Measurements from ENCODE around the gene GLOD4. TPM values are rescaled to one million over a fixed set of nuclear protein-coding genes. Genes with fewer than 3 reads are reported as not detected.
A peak's percentile ranks its signal among the peaks of the same experiment; 100 is the strongest.

The GLOD4 gene
- total and polyA plus RNA-seq, 2 donors: 56.4 to 68.4 TPM

- Histone ChIP-seq H3K27me3 (ENCODE audit: control insufficient read depth in 2 of 2, insufficient read depth in 1 of 2, low read length in 1 of 2) (no peaks in the 10 kb centered on the region), H3K4me1 (ENCODE audit: control insufficient read depth in 2 of 2, insufficient read depth in 2 of 2, low read length in 2 of 2) (no peaks in the 10 kb centered on the region), H3K4me3 (ENCODE audit: low read length in 2 of 2) (no peak overlapping the region), H3K9me3 (ENCODE audit: control insufficient read depth in 2 of 2, insufficient read depth in 1 of 2, low read length in 1 of 2) (no peaks in the 10 kb centered on the region), H3K36me3 (ENCODE audit: control insufficient read depth in 2 of 2, insufficient read depth in 2 of 2, low read length in 1 of 2) (peaks cover 70 to 74% of the 10 kb centered on the region in 2 donors), H3K27ac (ENCODE audit: low read depth in 1 of 2, low read length in 1 of 2) (no peak overlapping the region)
- no peak for DNase-seq (ENCODE audit: low read depth in 6 of 9, low spot score in 9 of 9)
- WGBS: 85% methylated on average over 9 of the region's 9 CpGs
These were observed 37.1 kb downstream of the GLOD4 start for GRCh38 chr17:744937-745336.

DNA sequence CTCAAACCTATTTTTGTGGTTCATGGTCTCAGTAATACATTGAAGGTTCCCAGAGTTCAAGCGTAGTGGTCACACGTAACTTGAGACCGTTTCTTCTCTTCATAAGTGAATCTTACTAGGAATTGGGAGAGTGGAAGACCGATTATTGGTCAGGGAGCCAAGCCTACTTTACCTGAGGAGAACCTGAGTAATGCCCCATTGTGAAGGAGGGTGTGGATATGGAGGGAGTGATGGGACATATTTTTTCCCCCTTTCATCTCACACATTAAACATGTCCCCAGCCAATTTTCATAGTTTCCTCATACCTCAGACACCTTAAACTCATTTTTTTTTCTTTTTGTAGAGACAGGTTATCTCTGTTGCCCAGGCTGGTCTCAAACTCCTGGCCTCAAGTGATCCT is 38.9 kb downstream of the GLOD4 start:
- WGBS: 97% methylated on average over 4 of the region's 4 CpGs
- no peak for DNase-seq (ENCODE audit: low read depth in 6 of 9, low spot score in 9 of 9)

GRCh38 chr17:742147-742793 is 39.8 kb downstream of the GLOD4 start:
- Histone ChIP-seq H3K36me3 (ENCODE audit: control insufficient read depth in 2 of 2, insufficient read depth in 2 of 2, low read length in 1 of 2) (peaks cover 61 to 62% of the 10 kb centered on the region in 2 donors), H3K27me3 (ENCODE audit: control insufficient read depth in 2 of 2, insufficient read depth in 1 of 2, low read length in 1 of 2) (no peaks in the 10 kb centered on the region), H3K9me3 (ENCODE audit: control insufficient read depth in 2 of 2, insufficient read depth in 1 of 2, low read length in 1 of 2) (no peaks in the 10 kb centered on the region), H3K4me3 (ENCODE audit: low read length in 2 of 2) (no peak overlapping the region), H3K27ac (ENCODE audit: low read depth in 1 of 2, low read length in 1 of 2) (no peak overlapping the region), H3K4me1 (ENCODE audit: control insufficient read depth in 2 of 2, insufficient read depth in 2 of 2, low read length in 2 of 2) (no peaks in the 10 kb centered on the region)
- DNase-seq (ENCODE audit: low read depth in 6 of 9, low spot score in 9 of 9): no peak
- WGBS: 92% methylated on average over 11 of the region's 11 CpGs

More for the DNA sequence above, 38.9 kb downstream of the GLOD4 start:
- Histone ChIP-seq H3K36me3 (ENCODE audit: control insufficient read depth in 2 of 2, insufficient read depth in 2 of 2, low read length in 1 of 2) (peaks cover 67 to 70% of the 10 kb centered on the region in 2 donors), H3K27me3 (ENCODE audit: control insufficient read depth in 2 of 2, insufficient read depth in 1 of 2, low read length in 1 of 2) (no peaks in the 10 kb centered on the region), H3K27ac (ENCODE audit: low read depth in 1 of 2, low read length in 1 of 2) (no peak overlapping the region), H3K9me3 (ENCODE audit: control insufficient read depth in 2 of 2, insufficient read depth in 1 of 2, low read length in 1 of 2) (no peaks in the 10 kb centered on the region), H3K4me1 (ENCODE audit: control insufficient read depth in 2 of 2, insufficient read depth in 2 of 2, low read length in 2 of 2) (no peaks in the 10 kb centered on the region), H3K4me3 (ENCODE audit: low read length in 2 of 2) (no peak overlapping the region)

DNA sequence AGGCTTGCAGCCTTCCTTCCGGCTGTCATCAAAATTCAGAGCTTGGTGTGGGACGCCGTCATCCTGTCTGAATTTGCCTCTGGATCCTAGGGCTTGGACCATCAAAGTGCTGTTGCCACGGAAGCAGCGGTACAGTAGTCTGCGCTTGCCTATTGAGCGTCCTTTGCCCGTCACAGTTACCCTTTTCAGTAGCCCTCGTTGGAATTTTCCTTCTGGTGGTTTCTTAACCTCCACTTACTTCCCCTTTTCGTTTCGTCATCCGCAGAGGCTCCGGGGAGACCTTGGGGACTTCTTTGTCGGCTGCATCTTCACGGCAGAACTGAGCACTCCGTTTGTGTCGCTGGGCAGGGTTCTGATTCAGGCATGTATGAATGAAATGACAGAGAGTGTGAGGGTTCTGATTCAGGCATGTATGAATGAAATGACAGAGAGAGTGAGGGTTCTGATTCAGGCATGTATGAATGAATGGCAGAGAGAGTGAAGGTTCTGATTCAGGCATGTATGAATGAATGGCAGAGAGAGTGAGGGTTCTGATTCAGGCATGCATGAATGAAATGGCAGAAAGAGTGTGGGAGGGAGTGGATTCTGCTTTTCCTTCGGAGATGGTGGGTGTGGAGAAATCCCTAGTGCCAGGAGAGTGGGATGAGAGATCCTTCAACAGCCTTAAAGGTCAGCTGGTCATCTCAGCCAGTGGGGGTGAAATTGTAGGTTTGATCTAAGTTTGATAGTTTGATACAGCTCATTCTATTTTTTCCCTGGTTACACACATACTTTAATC is 41.7 kb downstream of the GLOD4 start:
- DNase-seq (ENCODE audit: low read depth in 6 of 9, low spot score in 9 of 9): peak in 1 of 9 donors; percentile 36
- 36% methylated on average over 18 of the region's 18 CpGs for WGBS
- no peaks in the 10 kb centered on the region for H3K9me3 ChIP-seq (ENCODE audit: control insufficient read depth in 2 of 2, insufficient read depth in 1 of 2, low read length in 1 of 2)

DNA sequence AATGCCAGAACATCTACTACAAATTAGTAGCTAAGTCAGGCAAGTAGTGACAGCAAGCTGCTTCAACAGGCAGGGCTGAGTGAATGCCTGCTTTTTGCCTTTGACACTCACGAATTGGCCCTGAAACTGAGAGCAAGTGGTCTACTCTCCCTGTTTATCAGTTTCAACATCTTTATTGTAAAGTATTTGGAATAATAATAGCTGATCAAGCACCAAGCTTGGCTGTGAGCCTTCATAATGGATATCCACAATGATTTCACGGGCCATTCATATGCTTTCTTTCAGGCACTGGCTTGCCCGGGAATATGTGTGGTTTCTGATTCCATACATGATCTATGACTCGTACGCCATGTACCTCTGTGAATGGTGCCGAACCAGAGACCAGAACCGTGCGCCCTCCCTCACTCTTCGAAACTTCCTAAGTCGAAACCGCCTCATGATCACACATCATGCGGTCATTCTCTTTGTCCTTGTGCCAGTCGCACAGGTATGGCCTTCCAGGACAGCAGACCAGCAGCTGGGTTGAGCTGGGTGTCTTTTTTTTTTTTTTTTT is 44.4 kb downstream of the GLOD4 start:
- 95% methylated on average over 13 of the region's 13 CpGs for WGBS
- H3K27ac ChIP-seq (ENCODE audit: low read depth in 1 of 2, low read length in 1 of 2): no peak overlapping the region
- DNase-seq (ENCODE audit: low read depth in 6 of 9, low spot score in 9 of 9): no peak
- H3K4me3 ChIP-seq (ENCODE audit: low read length in 2 of 2): no peak overlapping the region
- H3K4me1 ChIP-seq (ENCODE audit: control insufficient read depth in 2 of 2, insufficient read depth in 2 of 2, low read length in 2 of 2): peaks cover 0 to 8% of the 10 kb centered on the region in 2 donors
- no peaks in the 10 kb centered on the region for H3K9me3 ChIP-seq (ENCODE audit: control insufficient read depth in 2 of 2, insufficient read depth in 1 of 2, low read length in 1 of 2)
- H3K36me3 ChIP-seq (ENCODE audit: control insufficient read depth in 2 of 2, insufficient read depth in 2 of 2, low read length in 1 of 2): peaks cover 19 to 22% of the 10 kb centered on the region in 2 donors
- peaks cover 6 to 18% of the 10 kb centered on the region in 2 donors for H3K27me3 ChIP-seq (ENCODE audit: control insufficient read depth in 2 of 2, insufficient read depth in 1 of 2, low read length in 1 of 2)

More for the DNA sequence above, 41.7 kb downstream of the GLOD4 start:
- peaks cover 43 to 44% of the 10 kb centered on the region in 2 donors for H3K36me3 ChIP-seq (ENCODE audit: control insufficient read depth in 2 of 2, insufficient read depth in 2 of 2, low read length in 1 of 2)
- H3K27ac ChIP-seq (ENCODE audit: low read depth in 1 of 2, low read length in 1 of 2): peak overlapping the region in 1 of 2 donors; percentile 8
- H3K27me3 ChIP-seq (ENCODE audit: control insufficient read depth in 2 of 2, insufficient read depth in 1 of 2, low read length in 1 of 2): no peaks in the 10 kb centered on the region
- H3K4me3 ChIP-seq (ENCODE audit: low read length in 2 of 2): no peak overlapping the region
- no peaks in the 10 kb centered on the region for H3K4me1 ChIP-seq (ENCODE audit: control insufficient read depth in 2 of 2, insufficient read depth in 2 of 2, low read length in 2 of 2)

DNA sequence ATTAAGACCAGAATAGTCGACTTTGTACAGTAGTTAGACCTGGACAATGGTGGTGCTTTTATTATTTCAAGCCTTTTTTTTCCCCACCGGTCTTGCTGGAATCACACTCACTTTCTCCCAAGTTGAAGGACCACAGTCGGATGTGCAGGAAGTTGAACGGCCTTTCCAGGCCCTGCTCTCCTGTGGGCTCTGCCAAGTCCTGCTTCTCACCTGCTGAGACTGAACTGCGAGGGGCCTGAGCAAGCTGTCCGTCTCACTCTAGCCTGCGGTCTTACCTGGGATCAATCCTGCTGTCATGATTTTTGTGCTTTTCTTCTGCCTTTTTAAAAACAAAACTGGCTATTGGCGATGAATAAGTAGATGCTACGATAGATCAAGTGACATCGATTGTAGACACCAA is 48.3 kb downstream of the GLOD4 start:
- peaks cover 4 to 13% of the 10 kb centered on the region in 2 donors for H3K4me1 ChIP-seq (ENCODE audit: control insufficient read depth in 2 of 2, insufficient read depth in 2 of 2, low read length in 2 of 2)
- WGBS: 88% methylated on average over 10 of the region's 10 CpGs
- H3K4me3 ChIP-seq (ENCODE audit: low read length in 2 of 2): no peak overlapping the region
- peaks cover 26 to 45% of the 10 kb centered on the region in 2 donors for H3K27me3 ChIP-seq (ENCODE audit: control insufficient read depth in 2 of 2, insufficient read depth in 1 of 2, low read length in 1 of 2)
- DNase-seq (ENCODE audit: low read depth in 6 of 9, low spot score in 9 of 9): no peak
- H3K9me3 ChIP-seq (ENCODE audit: control insufficient read depth in 2 of 2, insufficient read depth in 1 of 2, low read length in 1 of 2): no peaks in the 10 kb centered on the region
- H3K36me3 ChIP-seq (ENCODE audit: control insufficient read depth in 2 of 2, insufficient read depth in 2 of 2, low read length in 1 of 2): no peaks in the 10 kb centered on the region
- H3K27ac ChIP-seq (ENCODE audit: low read depth in 1 of 2, low read length in 1 of 2): no peak overlapping the region

DNA sequence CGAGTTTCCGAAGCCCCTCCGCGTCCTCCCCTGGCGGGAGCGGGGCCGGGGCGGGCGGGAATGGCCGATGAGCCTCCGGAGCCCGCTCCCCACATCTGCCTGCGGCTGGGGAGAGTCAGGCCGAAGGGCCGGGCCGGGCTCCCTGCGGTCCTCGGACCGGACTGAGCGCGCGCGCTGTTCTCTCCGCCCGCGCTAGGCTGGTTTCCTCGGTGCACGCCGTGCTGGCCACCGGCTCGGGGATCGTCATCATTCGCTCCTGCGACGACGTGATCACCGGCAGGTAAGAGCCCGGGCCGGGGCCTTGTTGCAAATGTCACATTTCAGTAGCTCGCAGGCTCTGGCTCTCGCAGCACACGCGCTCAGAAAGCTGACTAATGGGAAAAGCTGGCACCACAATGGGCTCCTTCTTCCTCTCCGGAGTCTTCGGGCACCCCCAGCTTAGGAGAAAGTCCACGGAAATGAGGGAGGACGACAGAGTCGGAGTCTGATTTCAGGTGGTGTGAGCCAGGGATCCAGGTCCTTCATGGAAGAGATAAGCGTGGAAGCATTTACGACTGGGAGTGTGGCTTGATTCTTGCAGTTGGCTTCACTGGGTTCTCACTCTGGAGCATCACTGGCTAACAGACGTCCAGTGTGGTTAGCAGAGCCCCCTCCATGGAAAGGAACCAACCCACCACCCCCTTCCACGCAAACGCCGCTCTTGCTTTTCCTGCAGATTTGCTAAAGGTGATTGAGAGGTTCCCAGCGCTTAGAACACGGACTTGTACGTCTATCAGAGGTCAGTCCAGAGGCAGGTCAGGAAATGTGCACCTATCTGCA is 49.0 kb downstream of the GLOD4 start:
- Histone ChIP-seq H3K4me1 (ENCODE audit: control insufficient read depth in 2 of 2, insufficient read depth in 2 of 2, low read length in 2 of 2) (peaks cover 4 to 13% of the 10 kb centered on the region in 2 donors), H3K27ac (ENCODE audit: low read depth in 1 of 2, low read length in 1 of 2) (peak overlapping the region in 1 of 2 donors; percentile 60)

GRCh38 chr17:732067-732901 is 49.8 kb downstream of the GLOD4 start, which contains the start of gene TLCD3A:
Gene TLCD3A, plus strand, starts transcription at chr17:732596. Its CDS starts 52 bp downstream, at chr17:732648.
- H3K9me3 ChIP-seq (ENCODE audit: control insufficient read depth in 2 of 2, insufficient read depth in 1 of 2, low read length in 1 of 2): no peaks in the 10 kb centered on the region
- peak within 1 kb of the TSS; percentile 36 to 71 for H3K4me3 ChIP-seq (ENCODE audit: low read length in 2 of 2)
- peaks cover 26 to 46% of the 10 kb centered on the region in 2 donors for H3K27me3 ChIP-seq (ENCODE audit: control insufficient read depth in 2 of 2, insufficient read depth in 1 of 2, low read length in 1 of 2)
- H3K4me1 ChIP-seq (ENCODE audit: control insufficient read depth in 2 of 2, insufficient read depth in 2 of 2, low read length in 2 of 2): peaks cover 4 to 13% of the 10 kb centered on the region in 2 donors
- no peaks in the 10 kb centered on the region for H3K36me3 ChIP-seq (ENCODE audit: control insufficient read depth in 2 of 2, insufficient read depth in 2 of 2, low read length in 1 of 2)
- peak in 1 of 9 donors; percentile 33 for DNase-seq (ENCODE audit: low read depth in 6 of 9, low spot score in 9 of 9)
- H3K27ac ChIP-seq (ENCODE audit: low read depth in 1 of 2, low read length in 1 of 2): peak within 1 kb of the TSS in 1 of 2 donors; percentile 68
- under 1% methylated on average over 126 of the region's 126 CpGs for WGBS

More for the DNA sequence above, 49.0 kb downstream of the GLOD4 start:
- DNase-seq (ENCODE audit: low read depth in 6 of 9, low spot score in 9 of 9): peak in 1 of 9 donors; percentile 36
- Histone ChIP-seq H3K4me3 (ENCODE audit: low read length in 2 of 2) (peak overlapping the region; percentile 30 to 71), H3K27me3 (ENCODE audit: control insufficient read depth in 2 of 2, insufficient read depth in 1 of 2, low read length in 1 of 2) (peaks cover 26 to 46% of the 10 kb centered on the region in 2 donors), H3K36me3 (ENCODE audit: control insufficient read depth in 2 of 2, insufficient read depth in 2 of 2, low read length in 1 of 2) (no peaks in the 10 kb centered on the region), H3K9me3 (ENCODE audit: control insufficient read depth in 2 of 2, insufficient read depth in 1 of 2, low read length in 1 of 2) (no peaks in the 10 kb centered on the region)
- WGBS: 12% methylated on average over 57 of the region's 57 CpGs
